Stimulated activated CD4-positive, alpha-beta T cell treated with anti-CD3 and anti-CD28 coated beads, Interleukin-1b, Interleukin-23, amount 100 ng/mL, for 48 hours (primary cell): ENCODE data around the gene SYNGR3.
A peak's percentile ranks its signal among the peaks of the same experiment; 100 is the strongest.
"Not testable (repeated sequence)": the region's sequence is repeated elsewhere in the genome, so short reads cannot be mapped to it uniquely, and the experiment has no call there.

ENCODE experiments used
- DNase-seq: peaks from one replicate; pipeline ENCODE4 v3.0.0-alpha.2; 2020

Gene SYNGR3

GRCh38 chr16:2009164-2009711 lies 19.5 kb downstream of the SYNGR3 start:
- DNase-seq = no peak

GRCh38 chr16:2009791-2010510 lies 20.2 kb downstream of the SYNGR3 start, which contains the start of gene ZNF598:
Gene ZNF598 (minus strand): TSS chr16:2009821.
- DNase-seq = peak; percentile 75

- DNase-seq = not testable (repeated sequence)
These were observed 22.0 kb downstream of the SYNGR3 start for GRCh38 chr16:2011726-2012125.

GRCh38 chr16:2013527-2013926 lies 23.8 kb downstream of the SYNGR3 start:
- no peak for DNase-seq

- no peak for DNase-seq
These were observed 25.6 kb downstream of the SYNGR3 start for GRCh38 chr16:2015117-2015946.

- DNase-seq = no peak
These were observed 26.1 kb downstream of the SYNGR3 start for GRCh38 chr16:2015947-2016208.

GRCh38 chr16:2016407-2016922 lies 26.7 kb downstream of the SYNGR3 start:
- DNase-seq = no peak

GRCh38 chr16:2019518-2019920 lies 29.7 kb downstream of the SYNGR3 start, which contains the start of gene NPW:
Gene NPW (plus strand): TSS chr16:2019785.
- DNase-seq = peak; percentile 43

- no peak for DNase-seq
These were observed 30.4 kb downstream of the SYNGR3 start for GRCh38 chr16:2019921-2020831.

GRCh38 chr16:2022723-2023091 lies 32.9 kb downstream of the SYNGR3 start:
- no peak for DNase-seq

GRCh38 chr16:2023092-2024031 lies 33.6 kb downstream of the SYNGR3 start:
- peak; percentile 93 for DNase-seq

GRCh38 chr16:2024032-2024420 lies 34.3 kb downstream of the SYNGR3 start:
- no peak for DNase-seq

GRCh38 chr16:2025251-2025650 lies 35.5 kb downstream of the SYNGR3 start:
- DNase-seq = no peak

GRCh38 chr16:2025878-2026460 lies 36.2 kb downstream of the SYNGR3 start:
- DNase-seq = no peak

GRCh38 chr16:2026461-2027023 lies 36.8 kb downstream of the SYNGR3 start, which contains the start of gene NHERF2:
Gene NHERF2 (plus strand): TSS chr16:2026902. CDS start chr16:2027006, 104 bp downstream.
- DNase-seq = no peak

- no peak for DNase-seq
These were observed 37.5 kb downstream of the SYNGR3 start for GRCh38 chr16:2027024-2028010.

GRCh38 chr16:2028146-2028545 lies 38.4 kb downstream of the SYNGR3 start:
- DNase-seq = no peak

- no peak for DNase-seq
These were observed 39.0 kb downstream of the SYNGR3 start for GRCh38 chr16:2028620-2029220.

GRCh38 chr16:2029350-2029749 lies 39.6 kb downstream of the SYNGR3 start:
- DNase-seq = no peak
